K562 (cell line): ENCODE results near the gene NR6A1.

Source experiments
- FOXJ3 ChIP-seq: sonication (generic); formaldehyde crosslinking; IDR thresholded peaks from 2 replicates; pipeline ENCODE4 v1.4.0; 2020; ENCODE audit warnings: mild to moderate bottlenecking, missing genetic modification reagents
- JUNB ChIP-seq: fragments of 450-650 bp; formaldehyde crosslinking; conservative IDR thresholded peaks from 2 replicates; pipeline ENCODE4 v1.4.0; 2020; ENCODE audit warnings: mild to moderate bottlenecking
- JUND ChIP-seq, 2 experiments: IDR thresholded peaks; 2 replicates in 1 of 2; 3 replicates in 1 of 2; pipeline ENCODE4 v1.6.1; 2011; ENCODE audit warnings: borderline replicate concordance in 2 of 2, low read depth in 2 of 2, low read length in 2 of 2, improper control_type of control experiment in 1 of 2, missing biosample characterization in 1 of 2, missing genetic modification characterization in 1 of 2, missing genetic modification reagents in 1 of 2
- PML ChIP-seq: IDR thresholded peaks from 2 replicates; pipeline ENCODE4 v1.6.1; 2012; ENCODE audit warnings: low read length, inconsistent platforms
- POLR2A ChIP-seq: fragments of 450-650 bp; conservative IDR thresholded peaks from 2 replicates; pipeline ENCODE4 v1.6.1; 2016
- RNF2 ChIP-seq: sonication (generic); IDR thresholded peaks from 2 replicates; pipeline ENCODE4 v1.6.1; 2016
- SMAD2 ChIP-seq: fragments of 150-350 bp; IDR thresholded peaks from 2 replicates; pipeline ENCODE4 v1.6.1; 2014; ENCODE audit warnings: low read depth, mild to moderate bottlenecking, low read length
- ZNF143 ChIP-seq: sonication (generic); formaldehyde crosslinking; IDR thresholded peaks from 2 replicates; pipeline ENCODE4 v1.9.0; 2022; ENCODE audit warnings: mild to moderate bottlenecking, missing genetic modification reagents
- ZNF551 ChIP-seq: fragments of 250-450 bp; sonication (Bioruptor Pico); IDR thresholded peaks from 2 replicates; pipeline ENCODE4 v1.5.0; 2021; ENCODE audit warnings: mild to moderate bottlenecking, moderate library complexity
- ZNF766 ChIP-seq: fragments of 200-800 bp; sonication (Bioruptor generic); conservative IDR thresholded peaks from 2 replicates; pipeline ENCODE4 v1.6.1; 2016; ENCODE audit warnings: missing genetic modification characterization, missing compliant biosample characterization
- ZSCAN29 ChIP-seq: fragments of 450-650 bp; IDR thresholded peaks from 2 replicates; pipeline ENCODE4 v1.6.1; 2017
- TF ChIP-seq, protein P1 (sequence below), 3 experiments: IDR thresholded peaks in 2 of 3; conservative IDR thresholded peaks in 1 of 3; 2 replicates each; pipeline ENCODE4 v1.5.1; 2011 to 2012; ENCODE audit warnings: low read length in 3 of 3, mild to moderate bottlenecking in 3 of 3, control low read depth in 2 of 3, improper control_type of control experiment in 1 of 3, inconsistent platforms in 1 of 3, low read depth in 1 of 3, mixed read lengths in 1 of 3, moderate library complexity in 1 of 3; ENCODE audit not compliant: insufficient read depth in 2 of 3
- TF ChIP-seq, protein P2 (sequence below): sonication (generic); formaldehyde crosslinking; IDR thresholded peaks from 2 replicates; pipeline ENCODE4 v1.8.1; 2022; ENCODE audit warnings: missing genetic modification reagents
- TF ChIP-seq, protein P3 (sequence below): sonication (generic); formaldehyde crosslinking; IDR thresholded peaks from 2 replicates; pipeline ENCODE4 v1.8.0; 2022; ENCODE audit warnings: mild to moderate bottlenecking, missing genetic modification reagents

DNA sequence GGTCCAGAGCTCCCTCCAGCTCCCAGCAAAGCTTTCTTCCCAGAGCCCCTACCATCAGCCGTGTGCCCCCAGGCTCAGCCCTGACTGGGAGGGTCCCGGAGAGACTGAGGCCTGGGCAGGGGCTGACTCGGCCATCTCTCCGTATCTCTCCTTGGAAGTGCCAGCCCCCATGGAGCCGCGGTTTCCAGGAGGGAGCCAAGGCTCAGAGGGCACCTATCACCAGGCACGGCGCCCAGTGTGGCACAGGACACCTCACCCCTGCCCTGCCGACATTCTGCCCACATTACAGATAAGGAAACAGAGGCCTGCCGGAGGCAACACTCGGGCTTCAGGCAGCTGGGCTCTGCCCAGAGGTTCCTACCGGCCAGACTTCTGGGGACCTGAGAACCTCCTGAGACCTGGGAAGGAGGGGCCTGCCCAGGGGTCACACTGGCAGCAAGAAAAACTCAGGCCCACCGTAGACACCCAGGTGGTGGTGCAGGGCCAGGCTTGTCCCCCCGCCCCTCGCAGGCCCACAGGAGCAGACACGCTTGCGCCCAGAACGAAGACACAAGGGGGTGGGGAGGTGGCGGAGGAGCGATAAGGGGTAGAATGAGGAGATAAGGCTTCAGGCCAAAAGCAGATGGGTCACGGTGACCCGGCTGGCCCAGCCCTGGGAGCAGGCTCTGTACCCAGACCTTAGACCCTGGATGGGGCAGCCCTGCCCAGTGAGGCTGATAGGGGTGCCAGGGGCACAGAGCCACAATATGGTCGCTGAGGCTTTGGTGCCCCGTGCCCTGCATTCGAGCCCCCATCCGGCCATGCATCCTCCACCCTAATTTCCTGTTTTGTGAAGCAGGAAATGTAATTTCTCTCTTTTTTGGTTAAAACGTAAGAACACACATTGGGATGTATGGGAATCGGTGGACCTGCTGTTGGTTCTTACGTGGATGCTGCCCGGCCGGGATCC, 275.7 kb downstream of the NR6A1 start:
- TF ChIP-seq ZNF551 = no peak
- TF ChIP-seq, protein P1, sequence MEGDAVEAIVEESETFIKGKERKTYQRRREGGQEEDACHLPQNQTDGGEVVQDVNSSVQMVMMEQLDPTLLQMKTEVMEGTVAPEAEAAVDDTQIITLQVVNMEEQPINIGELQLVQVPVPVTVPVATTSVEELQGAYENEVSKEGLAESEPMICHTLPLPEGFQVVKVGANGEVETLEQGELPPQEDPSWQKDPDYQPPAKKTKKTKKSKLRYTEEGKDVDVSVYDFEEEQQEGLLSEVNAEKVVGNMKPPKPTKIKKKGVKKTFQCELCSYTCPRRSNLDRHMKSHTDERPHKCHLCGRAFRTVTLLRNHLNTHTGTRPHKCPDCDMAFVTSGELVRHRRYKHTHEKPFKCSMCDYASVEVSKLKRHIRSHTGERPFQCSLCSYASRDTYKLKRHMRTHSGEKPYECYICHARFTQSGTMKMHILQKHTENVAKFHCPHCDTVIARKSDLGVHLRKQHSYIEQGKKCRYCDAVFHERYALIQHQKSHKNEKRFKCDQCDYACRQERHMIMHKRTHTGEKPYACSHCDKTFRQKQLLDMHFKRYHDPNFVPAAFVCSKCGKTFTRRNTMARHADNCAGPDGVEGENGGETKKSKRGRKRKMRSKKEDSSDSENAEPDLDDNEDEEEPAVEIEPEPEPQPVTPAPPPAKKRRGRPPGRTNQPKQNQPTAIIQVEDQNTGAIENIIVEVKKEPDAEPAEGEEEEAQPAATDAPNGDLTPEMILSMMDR (IDR thresholded peaks at IDR 0.05 in 2 of 3, conservative IDR thresholded peaks at IDR 0.05 in 1 of 3; ENCODE audit: insufficient read depth in 2 of 3, low read depth in 1 of 3, low read length in 3 of 3) = no peak
- TF ChIP-seq PML = no peak
- TF ChIP-seq, protein P2, sequence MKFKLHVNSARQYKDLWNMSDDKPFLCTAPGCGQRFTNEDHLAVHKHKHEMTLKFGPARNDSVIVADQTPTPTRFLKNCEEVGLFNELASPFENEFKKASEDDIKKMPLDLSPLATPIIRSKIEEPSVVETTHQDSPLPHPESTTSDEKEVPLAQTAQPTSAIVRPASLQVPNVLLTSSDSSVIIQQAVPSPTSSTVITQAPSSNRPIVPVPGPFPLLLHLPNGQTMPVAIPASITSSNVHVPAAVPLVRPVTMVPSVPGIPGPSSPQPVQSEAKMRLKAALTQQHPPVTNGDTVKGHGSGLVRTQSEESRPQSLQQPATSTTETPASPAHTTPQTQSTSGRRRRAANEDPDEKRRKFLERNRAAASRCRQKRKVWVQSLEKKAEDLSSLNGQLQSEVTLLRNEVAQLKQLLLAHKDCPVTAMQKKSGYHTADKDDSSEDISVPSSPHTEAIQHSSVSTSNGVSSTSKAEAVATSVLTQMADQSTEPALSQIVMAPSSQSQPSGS (CRISPR knock-in tag) = no peak
- no peak for TF ChIP-seq JUND (IDR thresholded peaks at IDR 0.05; ENCODE audit: borderline replicate concordance, low read depth, low read length)
- no peak for TF ChIP-seq JUND (tag; IDR thresholded peaks at IDR 0.05; ENCODE audit: borderline replicate concordance, low read depth, low read length)
- TF ChIP-seq RNF2 = no peak
- TF ChIP-seq FOXJ3 = no peak
- no peak for TF ChIP-seq SMAD2
- TF ChIP-seq POLR2A = no peak
- no peak for TF ChIP-seq JUNB
- TF ChIP-seq, protein P3, sequence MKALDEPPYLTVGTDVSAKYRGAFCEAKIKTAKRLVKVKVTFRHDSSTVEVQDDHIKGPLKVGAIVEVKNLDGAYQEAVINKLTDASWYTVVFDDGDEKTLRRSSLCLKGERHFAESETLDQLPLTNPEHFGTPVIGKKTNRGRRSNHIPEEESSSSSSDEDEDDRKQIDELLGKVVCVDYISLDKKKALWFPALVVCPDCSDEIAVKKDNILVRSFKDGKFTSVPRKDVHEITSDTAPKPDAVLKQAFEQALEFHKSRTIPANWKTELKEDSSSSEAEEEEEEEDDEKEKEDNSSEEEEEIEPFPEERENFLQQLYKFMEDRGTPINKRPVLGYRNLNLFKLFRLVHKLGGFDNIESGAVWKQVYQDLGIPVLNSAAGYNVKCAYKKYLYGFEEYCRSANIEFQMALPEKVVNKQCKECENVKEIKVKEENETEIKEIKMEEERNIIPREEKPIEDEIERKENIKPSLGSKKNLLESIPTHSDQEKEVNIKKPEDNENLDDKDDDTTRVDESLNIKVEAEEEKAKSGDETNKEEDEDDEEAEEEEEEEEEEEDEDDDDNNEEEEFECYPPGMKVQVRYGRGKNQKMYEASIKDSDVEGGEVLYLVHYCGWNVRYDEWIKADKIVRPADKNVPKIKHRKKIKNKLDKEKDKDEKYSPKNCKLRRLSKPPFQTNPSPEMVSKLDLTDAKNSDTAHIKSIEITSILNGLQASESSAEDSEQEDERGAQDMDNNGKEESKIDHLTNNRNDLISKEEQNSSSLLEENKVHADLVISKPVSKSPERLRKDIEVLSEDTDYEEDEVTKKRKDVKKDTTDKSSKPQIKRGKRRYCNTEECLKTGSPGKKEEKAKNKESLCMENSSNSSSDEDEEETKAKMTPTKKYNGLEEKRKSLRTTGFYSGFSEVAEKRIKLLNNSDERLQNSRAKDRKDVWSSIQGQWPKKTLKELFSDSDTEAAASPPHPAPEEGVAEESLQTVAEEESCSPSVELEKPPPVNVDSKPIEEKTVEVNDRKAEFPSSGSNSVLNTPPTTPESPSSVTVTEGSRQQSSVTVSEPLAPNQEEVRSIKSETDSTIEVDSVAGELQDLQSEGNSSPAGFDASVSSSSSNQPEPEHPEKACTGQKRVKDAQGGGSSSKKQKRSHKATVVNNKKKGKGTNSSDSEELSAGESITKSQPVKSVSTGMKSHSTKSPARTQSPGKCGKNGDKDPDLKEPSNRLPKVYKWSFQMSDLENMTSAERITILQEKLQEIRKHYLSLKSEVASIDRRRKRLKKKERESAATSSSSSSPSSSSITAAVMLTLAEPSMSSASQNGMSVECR (CRISPR knock-in tag) = no peak
- TF ChIP-seq ZNF766 = no peak
- TF ChIP-seq ZNF143 (CRISPR knock-in tag) = no peak
- no peak for TF ChIP-seq ZSCAN29
